Spleen (tissue), 11 donors: ENCODE data around the gene TMEM139. TPM values are rescaled to one million over a fixed set of nuclear protein-coding genes. Genes with fewer than 3 reads are reported as not detected.

Experiments used
- DNase-seq: peaks from one replicate; pipeline ENCODE4 v3.0.0-alpha.2; 2020
- H3K27ac ChIP-seq, 8 donors: fragments of 200-600 bp; sonication (generic) in 7 of 8; 1 replicate in 4 of 8; 2 replicates in 4 of 8; pipeline versions ENCODE4 v1.5.0 to v1.8.0; 2016 to 2021; ENCODE audit warnings: inconsistent platforms in 4 of 8, mild to moderate bottlenecking in 4 of 8, moderate library complexity in 1 of 8
- H3K27me3 ChIP-seq, 7 donors: fragments of 200-600 bp; sonication (generic) in 6 of 7; replicated peaks in 1 of 7; 1 replicate in 4 of 7; 2 replicates in 3 of 7; pipeline versions ENCODE4 v1.5.0 to v1.8.0; 2016 to 2021; ENCODE audit warnings: inconsistent platforms in 3 of 7, mild to moderate bottlenecking in 1 of 7
- H3K36me3 ChIP-seq, 6 donors: fragments of 200-600 bp; sonication (generic) in 5 of 6; 1 replicate in 4 of 6; 2 replicates in 2 of 6; pipeline versions ENCODE4 v1.5.0 to v1.8.0; 2016 to 2021; ENCODE audit warnings: inconsistent platforms in 2 of 6
- H3K4me1 ChIP-seq, 6 donors: fragments of 200-600 bp; sonication (generic) in 5 of 6; 1 replicate in 3 of 6; 2 replicates in 3 of 6; pipeline versions ENCODE4 v1.5.0 to v1.8.0; 2016 to 2021; ENCODE audit warnings: inconsistent platforms in 3 of 6
- H3K4me3 ChIP-seq, 8 donors: fragments of 200-600 bp; sonication (generic) in 7 of 8; 1 replicate in 4 of 8; 2 replicates in 4 of 8; pipeline versions ENCODE4 v1.5.0 to v1.8.0; 2016 to 2021; ENCODE audit warnings: inconsistent platforms in 4 of 8, mild to moderate bottlenecking in 4 of 8, moderate library complexity in 2 of 8
- H3K9me3 ChIP-seq, 8 donors: fragments of 200-600 bp; sonication (generic) in 7 of 8; 1 replicate in 4 of 8; 2 replicates in 4 of 8; pipeline versions ENCODE4 v1.5.0 to v1.8.0; 2016 to 2021; ENCODE audit warnings: inconsistent platforms in 4 of 8
- POLR2A ChIP-seq, 3 donors: fragments of 450-650 bp; IDR thresholded peaks; one replicate each; pipeline ENCODE4 v1.5.1; 2017; ENCODE audit warnings: antibody characterized with exemption in 3 of 3, mild to moderate bottlenecking in 1 of 3
- POLR2AphosphoS5 ChIP-seq, 3 donors: sonication (generic); formaldehyde crosslinking; IDR thresholded peaks; one replicate each; pipeline ENCODE4 v1.5.1; 2017; ENCODE audit warnings: antibody characterized with exemption in 3 of 3
- WGBS, 5 donors: extraction: QIAGEN DNeasy Blood & Tissue Kit in 3 of 5; methylation state at CpG; one replicate each; pipeline versions ENCODE4 v1.1.5 to v1.1.7; 2013 to 2018; 5-methylcytosine and 5-hydroxymethylcytosine counted together
- intact Hi-C: fragments of 100-400 bp; cut with DNase I; formaldehyde crosslinking; loops from one replicate; pipeline ENCODE4 v1.15.0; 2023; ENCODE audit warnings: low total_unique reads
- polyA plus RNA-seq, 3 donors: library from polyadenylated mRNA; stranded (reverse); fragments of 200-250 nt; gene quantifications; one replicate each; pipeline ENCODE4 v1.2.1, GENCODE V29; 2013
- total RNA-seq, 7 donors: library from RNA; depleted of rRNA in 3 of 7; stranded (reverse); fragments of >200 nt in 3 of 7; fragmentation: NEBNext Ultra II Directional in 4 of 7; extraction: Animal tissue kit (Norgen Biotek cat#: 25700) in 4 of 7; gene quantifications; one replicate each; pipeline versions ENCODE4 v1.1.0 to v1.2.1, GENCODE V29; 2016 to 2021
- TF ChIP-seq, protein P1 (sequence below), 11 experiments: fragments of 200-600 bp in 7 of 11; fragments of 450-650 bp in 4 of 11; sonication (generic) in 4 of 11; IDR thresholded peaks in 8 of 11; conservative IDR thresholded peaks in 3 of 11; 1 replicate in 7 of 11; 2 replicates in 4 of 11; pipeline versions ENCODE4 v1.4.0 to v1.8.0; 2016 to 2021; ENCODE audit warnings: antibody characterized with exemption in 11 of 11, inconsistent platforms in 4 of 11, mild to moderate bottlenecking in 1 of 11
- donor health status: healthy with polysubstance abuse.
- donor health status: DM: no; HTN: no; CAD: no; lungs with moderate emphysema.
- donor health status: DM: no; HTN: no; CAD: no.
- donor health status: Bipolar disorder and iron deficiency.
- donor health status: healthy.
- donor health status: DM: no; HTN: no; CAD: no.
- donor health status: DM: yes; HTN: yes; CAD: no.

The TMEM139 gene
- total and polyA plus RNA-seq, 10 donors, result 0.52 to 2.3 (median 1.1) TPM

DNA sequence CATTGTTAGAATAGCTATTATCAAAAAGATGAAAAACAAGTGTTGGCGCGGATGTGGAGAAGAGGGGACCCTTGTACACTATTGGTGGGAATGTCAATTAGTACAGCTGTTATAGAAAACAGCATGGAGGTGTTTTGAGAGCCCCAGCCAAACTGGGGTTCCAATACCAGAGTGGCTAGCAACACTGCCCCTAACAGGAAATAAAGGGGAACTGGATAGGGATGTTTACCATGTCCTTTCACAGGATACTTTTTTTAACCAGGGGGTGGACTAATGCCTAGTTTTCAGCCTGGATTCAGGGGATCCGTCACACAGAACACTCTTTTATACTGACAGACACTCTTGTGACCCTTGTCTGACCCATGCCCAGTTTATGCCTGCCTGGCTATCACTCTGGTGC lies 28.4 kb upstream of the TMEM139 start:
- Histone ChIP-seq H3K36me3 (no peaks in the 10 kb centered on the region), H3K27ac (peak overlapping the region in 4 of 8 donors; percentile 35 to 62 (median 39)), H3K27me3 (no peaks in the 10 kb centered on the region), H3K4me3 (no peak overlapping the region), H3K4me1 (peaks cover 4 to 57% (median 22%) of the 10 kb centered on the region in 6 donors), H3K9me3 (no peaks in the 10 kb centered on the region)
- intact Hi-C loops, result no loop called here
- TF ChIP-seq POLR2AphosphoS5 (IDR thresholded peaks at IDR 0.05), result no peak
- TF ChIP-seq POLR2A (IDR thresholded peaks at IDR 0.05), result no peak
- TF ChIP-seq, protein P1, sequence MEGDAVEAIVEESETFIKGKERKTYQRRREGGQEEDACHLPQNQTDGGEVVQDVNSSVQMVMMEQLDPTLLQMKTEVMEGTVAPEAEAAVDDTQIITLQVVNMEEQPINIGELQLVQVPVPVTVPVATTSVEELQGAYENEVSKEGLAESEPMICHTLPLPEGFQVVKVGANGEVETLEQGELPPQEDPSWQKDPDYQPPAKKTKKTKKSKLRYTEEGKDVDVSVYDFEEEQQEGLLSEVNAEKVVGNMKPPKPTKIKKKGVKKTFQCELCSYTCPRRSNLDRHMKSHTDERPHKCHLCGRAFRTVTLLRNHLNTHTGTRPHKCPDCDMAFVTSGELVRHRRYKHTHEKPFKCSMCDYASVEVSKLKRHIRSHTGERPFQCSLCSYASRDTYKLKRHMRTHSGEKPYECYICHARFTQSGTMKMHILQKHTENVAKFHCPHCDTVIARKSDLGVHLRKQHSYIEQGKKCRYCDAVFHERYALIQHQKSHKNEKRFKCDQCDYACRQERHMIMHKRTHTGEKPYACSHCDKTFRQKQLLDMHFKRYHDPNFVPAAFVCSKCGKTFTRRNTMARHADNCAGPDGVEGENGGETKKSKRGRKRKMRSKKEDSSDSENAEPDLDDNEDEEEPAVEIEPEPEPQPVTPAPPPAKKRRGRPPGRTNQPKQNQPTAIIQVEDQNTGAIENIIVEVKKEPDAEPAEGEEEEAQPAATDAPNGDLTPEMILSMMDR (IDR thresholded peaks at IDR 0.05 in 8 of 11, conservative IDR thresholded peaks at IDR 0.05 in 3 of 11), result no peak
- no peak for DNase-seq
- WGBS, 5 donors, result 89 to 98% (median 92%) methylated on average over 3 of the region's 3 CpGs

GRCh38 chr7:143256932-143257331 lies 27.8 kb upstream of the TMEM139 start:
- H3K27ac ChIP-seq, result peak overlapping the region in 4 of 8 donors; percentile 35 to 62 (median 39)
- H3K4me3 ChIP-seq, result no peak overlapping the region
- peaks cover 4 to 51% (median 16%) of the 10 kb centered on the region in 6 donors for H3K4me1 ChIP-seq
- no peaks in the 10 kb centered on the region for H3K27me3 ChIP-seq
- no peak for DNase-seq
- 67 to 80% (median 77%) methylated on average over 4 of the region's 4 CpGs for WGBS, 5 donors
- intact Hi-C loops, result no loop called here
- no peaks in the 10 kb centered on the region for H3K9me3 ChIP-seq
- TF ChIP-seq, protein P1 (IDR thresholded peaks at IDR 0.05 in 8 of 11, conservative IDR thresholded peaks at IDR 0.05 in 3 of 11), result no peak
- TF ChIP-seq POLR2A (IDR thresholded peaks at IDR 0.05), result no peak
- TF ChIP-seq POLR2AphosphoS5 (IDR thresholded peaks at IDR 0.05), result no peak
- H3K36me3 ChIP-seq, result no peaks in the 10 kb centered on the region

- Histone ChIP-seq H3K27me3 (no peaks in the 10 kb centered on the region), H3K27ac (no peak overlapping the region), H3K4me3 (no peak overlapping the region), H3K36me3 (no peaks in the 10 kb centered on the region), H3K4me1 (peaks cover 5 to 48% (median 17%) of the 10 kb centered on the region in 6 donors), H3K9me3 (no peaks in the 10 kb centered on the region)
- no peak for DNase-seq
- TF ChIP-seq POLR2AphosphoS5 (IDR thresholded peaks at IDR 0.05) (no peak), POLR2A (IDR thresholded peaks at IDR 0.05) (no peak)
- TF ChIP-seq, protein P1 (IDR thresholded peaks at IDR 0.05 in 8 of 11, conservative IDR thresholded peaks at IDR 0.05 in 3 of 11), result no peak
- intact Hi-C loops, result no loop called here
- 88 to 95% (median 90%) methylated on average over 5 of the region's 5 CpGs for WGBS, 5 donors
Measured at GRCh38 chr7:143257501-143257900, 27.3 kb upstream of the TMEM139 start.

DNA sequence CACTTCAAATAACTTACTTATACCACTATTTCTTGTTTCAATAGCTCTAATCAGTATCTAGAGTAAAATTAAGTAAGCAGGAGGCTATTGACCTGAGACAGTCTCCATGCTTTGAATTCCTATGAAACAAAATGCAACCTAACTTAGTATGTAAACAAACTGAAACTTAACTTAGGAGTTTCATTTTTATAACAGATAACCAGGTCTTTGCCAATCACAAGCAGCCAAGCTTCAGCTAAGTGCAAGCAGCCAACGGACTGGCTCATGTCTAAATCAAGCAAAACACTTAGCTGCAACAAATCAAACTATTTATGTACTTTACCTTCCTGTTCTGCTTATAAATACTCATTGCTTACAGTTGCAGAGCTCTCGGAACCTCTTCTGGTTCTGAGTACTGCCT lies 25.9 kb upstream of the TMEM139 start:
- intact Hi-C loops, result no loop called here
- TF ChIP-seq, protein P1 (IDR thresholded peaks at IDR 0.05 in 8 of 11, conservative IDR thresholded peaks at IDR 0.05 in 3 of 11), result no peak
- no peak for TF ChIP-seq POLR2AphosphoS5 (IDR thresholded peaks at IDR 0.05)
- no peak for TF ChIP-seq POLR2A (IDR thresholded peaks at IDR 0.05)
- Histone ChIP-seq H3K27ac (peak overlapping the region in 6 of 8 donors; percentile 42 to 65 (median 56)), H3K4me1 (peaks cover 8 to 54% (median 24%) of the 10 kb centered on the region in 6 donors), H3K4me3 (peak overlapping the region in 2 of 8 donors; percentile 5 to 14), H3K36me3 (no peaks in the 10 kb centered on the region), H3K27me3 (no peaks in the 10 kb centered on the region), H3K9me3 (no peaks in the 10 kb centered on the region)
- no peak for DNase-seq
- 14 to 30% (median 21%) methylated on average over 2 of the region's 2 CpGs for WGBS, 5 donors
